AG08396 (cell line): ENCODE results near the gene HOXD12.

Source experiments
- DNase-seq: peaks from one replicate; pipeline ENCODE4 v3.0.0; 2012; ENCODE audit warnings: low spot score, mixed read lengths

HOXD12 gene

DNA sequence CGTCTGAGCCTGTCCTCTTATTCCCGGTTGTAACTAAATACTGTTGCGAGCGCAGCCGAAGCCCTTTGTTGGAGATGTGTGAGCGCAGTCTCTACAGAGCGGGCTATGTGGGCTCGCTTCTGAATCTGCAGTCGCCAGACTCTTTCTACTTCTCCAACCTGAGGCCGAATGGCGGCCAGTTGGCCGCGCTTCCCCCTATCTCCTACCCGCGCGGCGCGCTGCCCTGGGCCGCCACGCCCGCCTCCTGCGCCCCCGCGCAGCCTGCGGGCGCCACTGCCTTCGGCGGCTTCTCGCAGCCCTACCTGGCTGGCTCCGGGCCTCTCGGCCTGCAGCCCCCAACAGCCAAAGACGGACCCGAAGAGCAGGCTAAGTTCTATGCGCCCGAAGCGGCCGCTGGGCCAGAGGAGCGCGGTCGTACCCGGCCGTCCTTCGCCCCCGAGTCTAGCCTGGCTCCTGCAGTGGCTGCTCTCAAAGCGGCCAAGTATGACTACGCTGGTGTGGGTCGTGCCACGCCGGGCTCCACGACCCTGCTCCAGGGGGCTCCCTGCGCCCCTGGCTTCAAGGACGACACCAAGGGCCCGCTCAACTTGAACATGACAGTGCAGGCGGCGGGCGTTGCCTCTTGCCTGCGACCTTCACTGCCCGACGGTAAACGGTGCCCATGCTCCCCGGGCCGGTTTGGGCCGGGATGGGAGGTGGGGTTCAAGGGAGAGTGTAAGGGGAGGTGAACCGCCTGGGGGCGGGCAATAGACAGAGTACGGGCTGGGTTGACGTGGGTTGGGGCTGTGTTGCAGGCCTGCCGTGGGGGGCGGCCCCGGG, at the start of gene HOXD12:
Gene HOXD12, plus strand, starts transcription at position 68 of the 819 bp plus-strand sequence. Its CDS starts 7 bp downstream, at position 75.
- no peak for DNase-seq

- no peak for DNase-seq
Measured at GRCh38 chr2:176056406-176056805, 43.2 kb upstream of the HOXD12 start.

DNA sequence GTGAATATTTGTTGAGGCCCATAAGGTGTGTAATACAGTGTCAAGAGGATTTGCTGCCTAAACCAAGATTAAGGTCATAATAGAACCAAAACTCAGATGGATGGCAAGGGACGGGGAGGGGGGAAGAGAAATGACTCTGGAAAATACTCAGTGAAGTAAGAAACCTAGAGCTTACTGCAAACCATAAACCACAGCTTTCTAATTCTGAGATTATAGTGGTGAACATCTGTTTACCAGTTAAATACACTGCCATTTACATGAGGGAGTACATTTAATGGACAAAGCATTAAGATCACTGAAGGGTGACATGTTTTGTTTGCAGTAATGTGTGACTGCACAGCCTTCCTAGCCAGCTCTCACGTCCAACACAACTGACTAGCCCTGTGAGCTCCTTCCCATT, 35.6 kb upstream of the HOXD12 start:
- no peak for DNase-seq

- no peak for DNase-seq
Measured at GRCh38 chr2:176066645-176067588, 32.7 kb upstream of the HOXD12 start.

- no peak for DNase-seq
Measured at GRCh38 chr2:176067589-176068418, 31.8 kb upstream of the HOXD12 start.

- no peak for DNase-seq
Measured at GRCh38 chr2:176068419-176068832, 31.2 kb upstream of the HOXD12 start.

GRCh38 chr2:176071330-176072291, 28.0 kb upstream of the HOXD12 start:
- no peak for DNase-seq

GRCh38 chr2:176072292-176072669, 27.3 kb upstream of the HOXD12 start:
- no peak for DNase-seq

DNA sequence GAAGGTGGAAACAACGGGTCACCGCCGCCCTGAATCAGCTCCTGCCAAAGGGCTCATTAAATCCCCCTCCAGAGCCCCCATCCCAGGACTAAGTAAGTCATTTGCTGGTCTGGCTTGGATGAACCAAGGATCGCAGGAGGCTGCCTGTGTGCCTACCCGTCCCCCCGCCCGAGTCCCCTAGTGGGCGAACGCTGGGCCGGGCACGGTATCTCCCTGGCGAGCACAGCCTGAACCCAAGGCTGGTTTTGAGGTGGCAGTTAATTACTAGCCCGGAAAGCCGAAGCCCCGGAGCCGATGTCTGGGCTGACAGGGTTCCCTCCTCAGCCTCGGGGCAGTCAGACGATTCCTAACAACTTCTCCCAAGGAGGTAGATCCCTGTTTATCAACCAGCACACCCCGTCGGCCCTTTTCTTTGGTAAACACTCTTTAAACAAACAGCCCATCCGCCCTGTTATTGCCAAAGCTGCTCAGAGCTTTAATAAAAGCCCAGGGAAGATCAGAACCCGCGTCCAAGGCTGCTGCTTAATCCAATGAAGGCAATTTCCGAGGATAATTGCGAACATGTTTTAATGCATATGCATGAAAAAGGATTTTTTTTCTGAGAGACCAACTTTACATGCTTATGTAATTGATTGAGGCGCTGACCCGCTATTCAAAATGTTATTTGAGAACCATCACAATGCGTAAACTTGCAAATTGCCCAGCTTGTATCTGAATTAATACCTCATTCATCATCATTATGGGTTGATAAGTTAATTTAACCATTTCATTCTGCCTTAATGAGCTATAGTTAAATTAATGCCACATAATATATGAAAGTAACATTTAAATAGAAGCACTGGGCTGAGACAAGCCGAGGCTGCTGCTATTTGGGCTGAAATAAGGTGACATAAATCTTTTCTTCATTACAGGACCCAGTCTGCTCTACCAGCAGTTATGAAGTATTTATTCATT, 26.4 kb upstream of the HOXD12 start:
- DNase-seq: no peak

- DNase-seq: no peak
Measured at GRCh38 chr2:176074919-176075425, 24.6 kb upstream of the HOXD12 start.

- no peak for DNase-seq
Measured at GRCh38 chr2:176075481-176075880, 24.1 kb upstream of the HOXD12 start.

GRCh38 chr2:176076063-176076462, 23.5 kb upstream of the HOXD12 start:
- no peak for DNase-seq

DNA sequence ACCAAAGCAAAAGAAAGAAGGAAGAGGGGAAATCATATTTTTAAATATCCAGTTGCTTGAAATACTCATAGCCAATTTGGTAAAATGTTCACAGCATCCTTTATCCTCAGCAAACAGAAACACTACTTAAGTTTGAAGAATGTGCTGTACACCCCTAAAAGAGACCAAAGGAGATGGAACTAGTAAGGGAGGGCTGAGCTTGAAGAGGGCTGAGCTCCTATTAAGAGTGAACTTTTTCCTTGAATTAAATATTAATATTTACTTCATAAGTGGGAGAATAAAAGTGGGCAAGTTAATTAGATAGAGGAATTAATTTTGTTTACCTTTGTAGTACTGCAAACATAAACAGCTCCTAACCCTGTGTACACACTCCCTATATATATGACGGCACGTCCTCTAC, 22.8 kb upstream of the HOXD12 start:
- no peak for DNase-seq

- DNase-seq: no peak
Measured at GRCh38 chr2:176078541-176079284, 20.9 kb upstream of the HOXD12 start.

DNA sequence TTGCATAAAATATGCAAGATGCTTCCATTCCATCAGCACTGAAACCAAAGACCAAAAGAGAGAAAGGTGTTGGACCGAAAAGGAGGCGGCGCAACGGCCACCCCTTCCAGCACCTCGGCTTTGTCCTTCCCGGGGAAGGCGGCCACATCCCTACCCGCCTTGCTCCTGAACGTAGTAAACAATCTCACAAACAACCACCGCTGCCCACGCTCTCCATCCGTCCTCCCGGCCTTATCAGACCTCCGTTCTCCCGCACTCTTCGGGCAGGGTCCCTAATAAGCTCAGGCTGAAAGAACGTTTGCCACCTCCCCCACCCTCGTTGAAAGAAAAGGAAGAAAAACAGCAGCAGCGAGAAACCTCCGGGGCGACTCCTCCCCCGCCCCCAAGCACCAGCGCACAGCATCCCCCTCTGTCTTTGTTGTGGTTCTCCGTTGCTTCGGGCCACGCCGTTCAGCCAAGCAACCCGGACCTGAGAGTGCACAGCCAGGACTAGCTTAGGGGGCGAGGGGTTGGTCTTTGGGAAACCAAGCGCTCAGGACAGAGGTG, 20.2 kb upstream of the HOXD12 start:
- DNase-seq: no peak

DNA sequence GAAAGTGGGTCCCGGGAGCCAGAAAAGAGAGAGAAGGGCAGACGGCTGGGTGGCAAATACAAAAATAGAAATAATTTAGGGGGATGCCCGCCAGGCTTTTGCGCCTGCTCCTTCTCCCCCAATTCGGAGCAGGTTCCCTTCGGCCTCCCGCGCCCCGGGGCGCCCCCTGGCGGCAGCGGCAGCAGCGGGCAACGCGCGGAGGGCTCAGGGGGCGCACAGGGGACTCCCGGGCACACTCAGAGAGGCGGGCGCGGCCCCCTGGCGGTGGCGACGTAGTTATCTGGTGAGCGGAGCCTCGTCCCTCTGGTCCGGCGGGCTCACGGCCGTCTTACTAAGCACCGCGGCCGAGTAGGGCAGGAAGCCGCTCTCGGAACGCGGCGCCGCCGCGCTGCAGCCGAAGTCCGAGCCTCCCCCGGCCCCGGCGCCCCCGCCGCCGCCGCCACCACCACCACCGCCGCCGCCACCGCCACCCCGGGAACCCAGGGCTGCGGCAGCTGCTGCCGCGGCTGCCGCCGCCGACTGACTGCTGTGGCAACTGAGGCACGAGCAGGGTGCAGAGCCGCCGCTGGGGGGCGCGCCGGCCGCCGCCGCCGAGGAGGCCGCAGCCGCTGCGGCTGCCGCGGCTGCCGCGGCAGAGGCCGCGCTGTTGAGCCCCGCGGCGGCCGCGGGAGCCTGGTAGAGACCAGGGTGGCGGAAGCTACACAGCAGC, 19.6 kb upstream of the HOXD12 start:
- peak; percentile 77 for DNase-seq

- DNase-seq: no peak
Measured at GRCh38 chr2:176080540-176081375, 18.8 kb upstream of the HOXD12 start.
